ENCODE measurements around the gene KPNA5. TPM values are rescaled to one million over a fixed set of nuclear protein-coding genes. Genes with fewer than 3 reads are reported as not detected.
A peak's percentile ranks its signal among the peaks of the same experiment; 100 is the strongest.

The KPNA5 gene
- total and polyA plus RNA-seq, 4 donors, result 2.2 to 34.3 (median 7.3) TPM

- no peaks in the 10 kb centered on the region for H3K27me3 ChIP-seq (ENCODE audit: control insufficient read depth in 3 of 3, insufficient read depth in 3 of 3, low read length in 2 of 3)
- whole genome bisulfite sequencing, 2 donors, result 69 to 83% methylated on average over 1 of the region's 1 CpG
- no peaks in the 10 kb centered on the region for H3K36me3 ChIP-seq (ENCODE audit: control insufficient read depth in 4 of 4, insufficient read depth in 4 of 4, low read length in 4 of 4)
- DNase-seq (no peak), ATAC-seq (ENCODE audit: insufficient read depth, low FRiP score) (no peak)
- no peaks in the 10 kb centered on the region for H3K9me3 ChIP-seq (ENCODE audit: control insufficient read depth in 4 of 4, insufficient read depth in 3 of 4, low read length in 3 of 4)
- no peak for TF ChIP-seq CTCF (IDR thresholded peaks at IDR 0.05; ENCODE audit: control extremely low read depth, extremely low read depth)
- peaks cover 0 to 6% (median 0%) of the 10 kb centered on the region in 5 donors for H3K4me1 ChIP-seq (ENCODE audit: control insufficient read depth in 5 of 5, insufficient read depth in 5 of 5, low read length in 5 of 5)
- H3K27ac ChIP-seq (ENCODE audit: low read depth in 1 of 2, low read length in 1 of 2), result no peak overlapping the region
- no peak overlapping the region for H3K4me3 ChIP-seq
- no peak overlapping the region for H3K9ac ChIP-seq (ENCODE audit: insufficient read depth in 1 of 2, low read length in 2 of 2)
These were observed 92.9 kb downstream of the KPNA5 start for GRCh38 chr6:116773886-116774285.

- DNase-seq (peak in 2 of 3 donors; percentile 82 to 88), ATAC-seq (ENCODE audit: insufficient read depth, low FRiP score) (no peak)
- no peaks in the 10 kb centered on the region for H3K9me3 ChIP-seq (ENCODE audit: control insufficient read depth in 4 of 4, insufficient read depth in 3 of 4, low read length in 3 of 4)
- no peaks in the 10 kb centered on the region for H3K36me3 ChIP-seq (ENCODE audit: control insufficient read depth in 4 of 4, insufficient read depth in 4 of 4, low read length in 4 of 4)
- no peak overlapping the region for H3K9ac ChIP-seq (ENCODE audit: insufficient read depth in 1 of 2, low read length in 2 of 2)
- no peak overlapping the region for H3K4me3 ChIP-seq
- TF ChIP-seq CTCF (IDR thresholded peaks at IDR 0.05; ENCODE audit: control extremely low read depth, extremely low read depth), result no peak
- H3K27ac ChIP-seq (ENCODE audit: low read depth in 1 of 2, low read length in 1 of 2), result no peak overlapping the region
- H3K4me1 ChIP-seq (ENCODE audit: control insufficient read depth in 5 of 5, insufficient read depth in 5 of 5, low read length in 5 of 5), result peaks cover 0 to 5% (median 0%) of the 10 kb centered on the region in 5 donors
- H3K27me3 ChIP-seq (ENCODE audit: control insufficient read depth in 3 of 3, insufficient read depth in 3 of 3, low read length in 2 of 3), result no peaks in the 10 kb centered on the region
- WGBS, 2 donors, result 33% methylated on average over 13 of the region's 13 CpGs
These were observed 98.7 kb downstream of the KPNA5 start for GRCh38 chr6:116779573-116780164.

- Histone ChIP-seq H3K9me3 (ENCODE audit: control insufficient read depth in 4 of 4, insufficient read depth in 3 of 4, low read length in 3 of 4) (no peaks in the 10 kb centered on the region), H3K4me1 (ENCODE audit: control insufficient read depth in 5 of 5, insufficient read depth in 5 of 5, low read length in 5 of 5) (peaks cover 0 to 5% (median 0%) of the 10 kb centered on the region in 5 donors), H3K36me3 (ENCODE audit: control insufficient read depth in 4 of 4, insufficient read depth in 4 of 4, low read length in 4 of 4) (no peaks in the 10 kb centered on the region), H3K27me3 (ENCODE audit: control insufficient read depth in 3 of 3, insufficient read depth in 3 of 3, low read length in 2 of 3) (no peaks in the 10 kb centered on the region), H3K4me3 (no peak overlapping the region), H3K9ac (ENCODE audit: insufficient read depth in 1 of 2, low read length in 2 of 2) (no peak overlapping the region), H3K27ac (ENCODE audit: low read depth in 1 of 2, low read length in 1 of 2) (no peak overlapping the region)
- 70 to 83% methylated on average over 5 of the region's 5 CpGs for WGBS, 2 donors
- no peak for TF ChIP-seq CTCF (IDR thresholded peaks at IDR 0.05; ENCODE audit: control extremely low read depth, extremely low read depth)
- ATAC-seq (ENCODE audit: insufficient read depth, low FRiP score) (no peak), DNase-seq (no peak)
These were observed 102.8 kb downstream of the KPNA5 start for GRCh38 chr6:116783852-116784251.

Other genes with a start within 250 kb of the KPNA5 start
- 1 to 10 TPM; 2.1 to 6.0 TPM for gene CALHM6, start 219.8 kb upstream of the KPNA5 start, total RNA-seq
- gene CALHM6, start 219.8 kb upstream of the KPNA5 start, polyA plus RNA-seq, result 10 to 100 TPM in 1 of 2 donors, 1 to 10 TPM in 1; 9.2 to 20.8 TPM
- 1 to 10 TPM; 1.3 to 3.0 TPM for gene CALHM5, start 169.6 kb upstream of the KPNA5 start, total RNA-seq
- under 1 TPM; 0.41 to 0.69 TPM for gene CALHM5, start 169.6 kb upstream of the KPNA5 start, polyA plus RNA-seq
- under 1 TPM; 0.25 to 0.28 TPM for gene TRAPPC3L, start 135.5 kb upstream of the KPNA5 start, total RNA-seq
- gene TRAPPC3L, start 135.5 kb upstream of the KPNA5 start, polyA plus RNA-seq, result under 1 TPM in 1 of 2 donors, not detected in 1; 0.07 TPM
- gene CALHM4, start 127.5 kb upstream of the KPNA5 start, total RNA-seq, result not detected
- not detected for gene CALHM4, start 127.5 kb upstream of the KPNA5 start, polyA plus RNA-seq
- 10 to 100 TPM; 27.2 to 28.6 TPM for gene RWDD1, start 109.7 kb upstream of the KPNA5 start, total RNA-seq
- 10 to 100 TPM; 28.6 to 66.9 TPM for gene RWDD1, start 109.7 kb upstream of the KPNA5 start, polyA plus RNA-seq
- gene RSPH4A, start 64.7 kb upstream of the KPNA5 start, total RNA-seq, result 10 to 100 TPM; 20.6 to 46.1 TPM
- 1 to 10 TPM; 5.4 to 9.0 TPM for gene RSPH4A, start 64.7 kb upstream of the KPNA5 start, polyA plus RNA-seq
- gene ZUP1, start 12.4 kb upstream of the KPNA5 start, total RNA-seq, result 10 to 100 TPM in 1 of 2 donors, 1 to 10 TPM in 1; 8.3 to 23.5 TPM
- 10 to 100 TPM in 1 of 2 donors, 1 to 10 TPM in 1; 6.4 to 17.0 TPM for gene ZUP1, start 12.4 kb upstream of the KPNA5 start, polyA plus RNA-seq
- 10 to 100 TPM in 1 of 2 donors, 1 to 10 TPM in 1; 4.7 to 64.4 TPM for gene FAM162B, start 84.5 kb downstream of the KPNA5 start, total RNA-seq
- gene FAM162B, start 84.5 kb downstream of the KPNA5 start, polyA plus RNA-seq, result 1 to 10 TPM; 3.9 to 5.1 TPM
- not detected for gene GPRC6A, start 147.9 kb downstream of the KPNA5 start, total RNA-seq
- gene GPRC6A, start 147.9 kb downstream of the KPNA5 start, polyA plus RNA-seq, result not detected
- gene RFX6, start 196.0 kb downstream of the KPNA5 start, total RNA-seq, result 1 to 10 TPM in 1 of 2 donors, not detected in 1; 1.5 TPM
- under 1 TPM in 1 of 2 donors, not detected in 1; 0.01 TPM for gene RFX6, start 196.0 kb downstream of the KPNA5 start, polyA plus RNA-seq

Data from lung (tissue), 12 donors.